K562 (cell line): ENCODE data around the gene EIF1. TPM values are rescaled to one million over a fixed set of nuclear protein-coding genes. Genes with fewer than 3 reads are reported as not detected.

ENCODE experiments used
- AFF1 ChIP-seq, 2 experiments: fragments of 450-650 bp; IDR thresholded peaks; 2 replicates each; pipeline ENCODE4 v1.6.1; 2018; ENCODE audit warnings: mild to moderate bottlenecking in 2 of 2, low read depth in 1 of 2; ENCODE audit not compliant: partially characterized antibody in 2 of 2
- BRD9 ChIP-seq: fragments of 450-650 bp; IDR thresholded peaks from 2 replicates; pipeline ENCODE4 v1.6.1; 2018; ENCODE audit warnings: low read depth; ENCODE audit not compliant: partially characterized antibody
- CCAR2 ChIP-seq: fragments of 200-400 bp; formaldehyde crosslinking; IDR thresholded peaks from 2 replicates; pipeline ENCODE4 v1.6.1; 2017; ENCODE audit warnings: mild to moderate bottlenecking, low read depth, low read length
- CEBPG ChIP-seq, 3 experiments: fragments of 200-800 bp in 1 of 3; sonication (Bioruptor generic) in 1 of 3; sonication (generic) in 1 of 3; formaldehyde crosslinking in 1 of 3; IDR thresholded peaks in 2 of 3; conservative IDR thresholded peaks in 1 of 3; 2 replicates each; pipeline versions ENCODE4 v1.6.1 to v1.8.0; 2016 to 2022; ENCODE audit warnings: missing compliant biosample characterization in 2 of 3, missing genetic modification characterization in 2 of 3, mild to moderate bottlenecking in 1 of 3, missing genetic modification reagents in 1 of 3
- CREM ChIP-seq: IDR thresholded peaks from 2 replicates; pipeline ENCODE4 v1.6.1; 2014; ENCODE audit warnings: antibody characterized with exemption, low read depth
- CTCF ChIP-seq, 3 experiments: IDR thresholded peaks in 2 of 3; conservative IDR thresholded peaks in 1 of 3; 2 replicates each; pipeline ENCODE4 v1.5.1; 2011 to 2012; ENCODE audit warnings: low read length in 3 of 3, mild to moderate bottlenecking in 3 of 3, control low read depth in 2 of 3, improper control_type of control experiment in 1 of 3, inconsistent platforms in 1 of 3, low read depth in 1 of 3, mixed read lengths in 1 of 3, moderate library complexity in 1 of 3; ENCODE audit not compliant: insufficient read depth in 2 of 3
- DEAF1 ChIP-seq: fragments of 450-650 bp; formaldehyde crosslinking; IDR thresholded peaks from 2 replicates; pipeline ENCODE4 v1.4.0; 2020; ENCODE audit warnings: mild to moderate bottlenecking, moderate library complexity
- ESRRA ChIP-seq: fragments of 450-650 bp; IDR thresholded peaks from 2 replicates; pipeline ENCODE4 v1.6.1; 2014; ENCODE audit warnings: low read depth, mild to moderate bottlenecking, moderate library complexity, borderline replicate concordance
- ILF3 ChIP-seq: fragments of 450-650 bp; IDR thresholded peaks from 2 replicates; pipeline ENCODE4 v1.6.1; 2018; ENCODE audit warnings: antibody characterized with exemption, mild to moderate bottlenecking, moderate library complexity, borderline replicate concordance
- KLF1 ChIP-seq: fragments of 450-650 bp; IDR thresholded peaks from 2 replicates; pipeline ENCODE4 v1.6.1; 2016; ENCODE audit warnings: missing genetic modification characterization, missing compliant biosample characterization
- KLF16 ChIP-seq: IDR thresholded peaks from 2 replicates; pipeline ENCODE4 v1.6.1; 2016; ENCODE audit warnings: antibody characterized with exemption
- MAFF ChIP-seq: IDR thresholded peaks from 2 replicates; pipeline ENCODE4 v1.6.1; 2012; ENCODE audit warnings: low read length, improper control_type of control experiment
- MYNN ChIP-seq, 2 experiments: sonication (generic); formaldehyde crosslinking in 1 of 2; IDR thresholded peaks; 2 replicates each; pipeline versions ENCODE4 v1.5.0 to v1.6.1; 2016 to 2020; ENCODE audit warnings: antibody characterized with exemption in 1 of 2, missing genetic modification reagents in 1 of 2
- NCOR1 ChIP-seq: fragments of 450-650 bp; IDR thresholded peaks from 2 replicates; pipeline ENCODE4 v1.6.1; 2016; ENCODE audit warnings: mild to moderate bottlenecking, moderate library complexity
- POLR2G ChIP-seq: fragments of 200-400 bp; formaldehyde crosslinking; IDR thresholded peaks from 2 replicates; pipeline ENCODE4 v1.6.1; 2017; ENCODE audit warnings: low read depth, mild to moderate bottlenecking, antibody characterized with exemption, low read length, moderate library complexity
- RBFOX2 ChIP-seq: fragments of 200-400 bp; formaldehyde crosslinking; IDR thresholded peaks from 2 replicates; pipeline ENCODE4 v1.6.1; 2017; ENCODE audit warnings: low read depth, mild to moderate bottlenecking, low read length, moderate library complexity
- RNF2 ChIP-seq: sonication (generic); IDR thresholded peaks from 2 replicates; pipeline ENCODE4 v1.6.1; 2016
- SLC30A9 ChIP-seq: fragments of 250-450 bp; sonication (Bioruptor Pico); IDR thresholded peaks from 2 replicates; pipeline ENCODE4 v1.8.0; 2022; ENCODE audit warnings: mild to moderate bottlenecking, moderate library complexity
- TEAD4 ChIP-seq, 2 experiments: sonication (generic) in 1 of 2; formaldehyde crosslinking in 1 of 2; IDR thresholded peaks; 2 replicates each; pipeline versions ENCODE4 v1.6.1 to v1.8.0; 2012 to 2022; ENCODE audit warnings: borderline replicate concordance in 1 of 2, inconsistent platforms in 1 of 2, low read length in 1 of 2, mild to moderate bottlenecking in 1 of 2, missing genetic modification reagents in 1 of 2
- ZNF12 ChIP-seq: sonication (generic); formaldehyde crosslinking; IDR thresholded peaks from 2 replicates; pipeline ENCODE4 v1.4.0; 2020; ENCODE audit warnings: mild to moderate bottlenecking, missing genetic modification reagents
- ZNF282 ChIP-seq: sonication (generic); formaldehyde crosslinking; IDR thresholded peaks from 2 replicates; pipeline ENCODE4 v1.8.1; 2023; ENCODE audit warnings: missing genetic modification reagents
- polyA plus RNA-seq, 8 experiments: library from polyadenylated mRNA; depleted of rRNA in 4 of 8; stranded (reverse) in 5 of 8; unstranded in 3 of 8; fragments of >200 nt; fragmentation: Nextera tagmentation in 2 of 8; fragmentation: Illumina TruSeq in 1 of 8; extraction: Ambion mirVana in 2 of 8; extraction: Trizol in 1 of 8; gene quantifications; 2 replicates each; pipeline versions ENCODE4 v1.2.1 to v1.2.3, GENCODE V29; 2011 to 2014; ENCODE audit warnings: inconsistent platforms in 1 of 8, missing spikeins in 1 of 8
- total RNA-seq, 7 experiments: library from RNA; depleted of rRNA in 6 of 7; stranded (reverse); fragments of >200 nt in 6 of 7; fragmentation: Illumina TruSeq in 2 of 7; extraction: Trizol in 2 of 7; gene quantifications; 2 replicates each; pipeline versions ENCODE4 v1.2.1 to v1.2.3, GENCODE V29; 2011 to 2021; ENCODE audit warnings: low replicate concordance in 1 of 7

Gene EIF1
- total and polyA plus RNA-seq, 9 of the 15 experiments (the other 6 are each of a cell fraction or from before 2014, with no cell fraction given) = 67.0 to 1,204 (median 320) TPM

- TF ChIP-seq ZNF282 (CRISPR knock-in tag) (no peak), POLR2G (peak; percentile 72), BRD9 (peak; percentile 90), ESRRA (peak; percentile 72), TEAD4 (IDR thresholded peaks at IDR 0.05; ENCODE audit: low read length) (0 out of 2 replicates have a peak, but pooled peaks have one; percentile 40), TEAD4 (CRISPR knock-in tag; IDR thresholded peaks at IDR 0.05; ENCODE audit: borderline replicate concordance) (no peak), CEBPG (CRISPR knock-in tag; IDR thresholded peaks at IDR 0.05) (no peak), CEBPG (tag; conservative IDR thresholded peaks at IDR 0.05 in 1 of 2, IDR thresholded peaks at IDR 0.05 in 1 of 2) (no peak), RBFOX2 (peak; percentile 75), ILF3 (no peak), MYNN (IDR thresholded peaks at IDR 0.05) (no peak), MYNN (CRISPR knock-in tag; IDR thresholded peaks at IDR 0.05) (no peak), CREM (peak; percentile 72; the same call in 1 of the 2 replicates), NCOR1 (no peak), AFF1 (IDR thresholded peaks at IDR 0.05; ENCODE audit: low read depth in 1 of 2, partially characterized antibody in 2 of 2) (peak in 1 of 2 experiments; percentile 61), ZNF12 (CRISPR knock-in tag) (no peak), CCAR2 (no peak), CTCF (IDR thresholded peaks at IDR 0.05 in 2 of 3, conservative IDR thresholded peaks at IDR 0.05 in 1 of 3; ENCODE audit: insufficient read depth in 2 of 3, low read depth in 1 of 3, low read length in 3 of 3) (peak; percentile 92 to 97 (median 95)), DEAF1 (CRISPR knock-in tag) (peak; percentile 61; the same call in 1 of the 2 replicates), KLF16 (0 out of 2 replicates have a peak, but pooled peaks have one; percentile 30), RNF2 (no peak), SLC30A9 (CRISPR knock-in tag) (no peak), KLF1 (tag) (no peak), MAFF (no peak)
Observed at GRCh38 chr17:41666708-41667279, 21.9 kb upstream of the EIF1 start (continued).
